CD14-positive monocyte (primary cell): ENCODE data around the gene ZNF512. TPM values are rescaled to one million over a fixed set of nuclear protein-coding genes. Genes with fewer than 3 reads are reported as not detected.

Experiments used
- DNase-seq, 3 donors: peaks; one replicate each; pipeline ENCODE4 v3.0.0-alpha.2; 2011 to 2022
- H2AFZ ChIP-seq: 2 replicates; pipeline ENCODE4 v1.6.0; 2012; ENCODE audit warnings: mild to moderate bottlenecking, low read depth, low read length, inconsistent platforms; ENCODE audit not compliant: insufficient read depth, poor library complexity, severe bottlenecking
- H3K27ac ChIP-seq, 2 donors: 1 replicate in 1 of 2; 2 replicates in 1 of 2; pipeline ENCODE4 v1.5.1; 2012 to 2013; ENCODE audit warnings: low read length in 2 of 2, control low read depth in 1 of 2, inconsistent platforms in 1 of 2, low read depth in 1 of 2, mild to moderate bottlenecking in 1 of 2
- H3K27me3 ChIP-seq, 2 donors: one replicate each; pipeline versions ENCODE4 v1.6.0 to v1.6.1; 2011 to 2013; ENCODE audit warnings: low read length in 2 of 2; ENCODE audit not compliant: control insufficient read depth in 2 of 2, insufficient read depth in 2 of 2
- H3K36me3 ChIP-seq, 2 donors: replicated peaks in 1 of 2; 1 replicate in 1 of 2; 2 replicates in 1 of 2; pipeline versions ENCODE4 v1.5.1 to v1.6.1; 2012 to 2013; ENCODE audit warnings: low read length in 2 of 2, control low read depth in 1 of 2, inconsistent platforms in 1 of 2, mild to moderate bottlenecking in 1 of 2; ENCODE audit not compliant: insufficient read depth in 2 of 2, control insufficient read depth in 1 of 2
- H3K4me1 ChIP-seq, 2 donors: 1 replicate in 1 of 2; 2 replicates in 1 of 2; pipeline versions ENCODE4 v1.5.1 to v1.6.1; 2012 to 2013; ENCODE audit warnings: low read length in 2 of 2, control low read depth in 1 of 2, inconsistent platforms in 1 of 2, mild to moderate bottlenecking in 1 of 2, moderate library complexity in 1 of 2; ENCODE audit not compliant: insufficient read depth in 2 of 2, control insufficient read depth in 1 of 2
- H3K4me2 ChIP-seq: replicated peaks from 2 replicates; pipeline ENCODE3; 2012; ENCODE audit warnings: low read length, moderate library complexity, mild to moderate bottlenecking; ENCODE audit not compliant: poor library complexity, severe bottlenecking; ENCODE audit errors: extremely low read depth
- H3K4me3 ChIP-seq, 3 experiments: fragments of 200-600 bp in 1 of 3; sonication (generic) in 1 of 3; replicated peaks in 1 of 3; 1 replicate in 2 of 3; 2 replicates in 1 of 3; pipeline ENCODE4 v1.5.1; 2011 to 2013; ENCODE audit warnings: low read length in 3 of 3, mild to moderate bottlenecking in 3 of 3, control low read depth in 2 of 3, low read depth in 2 of 3, inconsistent platforms in 1 of 3, moderate library complexity in 1 of 3
- H3K79me2 ChIP-seq: 2 replicates; pipeline ENCODE4 v1.6.0; 2012; ENCODE audit warnings: mild to moderate bottlenecking, control low read depth, inconsistent platforms, low read length, moderate library complexity; ENCODE audit not compliant: insufficient read depth
- H3K9ac ChIP-seq: 2 replicates; pipeline ENCODE4 v1.6.0; 2017; ENCODE audit warnings: low read length, mild to moderate bottlenecking; ENCODE audit not compliant: insufficient read depth, poor library complexity, severe bottlenecking
- H3K9me3 ChIP-seq, 2 donors: replicated peaks in 1 of 2; 1 replicate in 1 of 2; 2 replicates in 1 of 2; pipeline versions ENCODE4 v1.5.1 to v1.6.1; 2012 to 2013; ENCODE audit warnings: low read length in 2 of 2, control low read depth in 1 of 2; ENCODE audit not compliant: control insufficient read depth in 1 of 2, insufficient read depth in 1 of 2
- H4K20me1 ChIP-seq: 2 replicates; pipeline ENCODE4 v1.6.0; 2012; ENCODE audit warnings: mild to moderate bottlenecking, low read length, control low read depth, moderate library complexity; ENCODE audit not compliant: insufficient read depth
- H3K27ac Mint-ChIP-seq, 7 donors: one replicate each; pipeline ENCODE4 v1.8.0; 2020; ENCODE audit warnings: mild to moderate bottlenecking in 7 of 7, mixed read lengths in 7 of 7, moderate library complexity in 6 of 7, inconsistent platforms in 2 of 7
- H3K27me3 Mint-ChIP-seq, 3 donors: one replicate each; pipeline ENCODE4 v1.8.0; 2021 to 2022; ENCODE audit warnings: low read depth in 3 of 3, mild to moderate bottlenecking in 3 of 3, mixed read lengths in 3 of 3, moderate library complexity in 3 of 3, inconsistent platforms in 1 of 3
- H3K36me3 Mint-ChIP-seq, 2 donors: one replicate each; pipeline ENCODE4 v1.8.0; 2020; ENCODE audit warnings: mixed read lengths in 2 of 2, inconsistent platforms in 1 of 2, mild to moderate bottlenecking in 1 of 2
- H3K4me1 Mint-ChIP-seq: one replicate; pipeline ENCODE4 v1.8.0; 2020; ENCODE audit warnings: mild to moderate bottlenecking, mixed read lengths
- H3K4me3 Mint-ChIP-seq, 2 donors: one replicate each; pipeline ENCODE4 v1.8.0; 2020; ENCODE audit warnings: mild to moderate bottlenecking in 2 of 2, mixed read lengths in 2 of 2, moderate library complexity in 1 of 2
- H3K9me3 Mint-ChIP-seq, 7 donors: one replicate each; pipeline ENCODE4 v1.8.0; 2020 to 2022; ENCODE audit warnings: mixed read lengths in 7 of 7, mild to moderate bottlenecking in 6 of 7, moderate library complexity in 6 of 7, inconsistent platforms in 2 of 7
- WGBS: methylation state at CpG from one replicate; pipeline ENCODE4 v1.1.5; 2013; ENCODE audit warnings: missing lambda C conversion rate; ENCODE audit not compliant: insufficient coverage; 5-methylcytosine and 5-hydroxymethylcytosine counted together
- intact Hi-C, 2 donors: fragments of 100-400 bp; cut with micrococcal nuclease; formaldehyde crosslinking; loops; one replicate each; pipeline versions ENCODE4 v1.15.0 to v1.15.1; 2023
- polyA plus RNA-seq, 3 donors: library from polyadenylated mRNA; depleted of rRNA in 1 of 3; unstranded in 2 of 3; stranded (reverse) in 1 of 3; fragments of 300-500 nt in 2 of 3; fragments of >200 nt in 1 of 3; fragmentation: Illumina TruSeq in 2 of 3; gene quantifications; 1 replicate in 2 of 3; 2 replicates in 1 of 3; pipeline ENCODE4 v1.2.3, GENCODE V29; 2012 to 2021
- TF ChIP-seq, protein P1 (sequence below): fragments of 200-600 bp; IDR thresholded peaks from one replicate; pipeline ENCODE4 v1.8.0; 2022; ENCODE audit warnings: antibody characterized with exemption, mild to moderate bottlenecking

ZNF512 gene
- polyA plus RNA-seq, 3 donors: 6.7 to 13.1 (median 12.8) TPM

DNA sequence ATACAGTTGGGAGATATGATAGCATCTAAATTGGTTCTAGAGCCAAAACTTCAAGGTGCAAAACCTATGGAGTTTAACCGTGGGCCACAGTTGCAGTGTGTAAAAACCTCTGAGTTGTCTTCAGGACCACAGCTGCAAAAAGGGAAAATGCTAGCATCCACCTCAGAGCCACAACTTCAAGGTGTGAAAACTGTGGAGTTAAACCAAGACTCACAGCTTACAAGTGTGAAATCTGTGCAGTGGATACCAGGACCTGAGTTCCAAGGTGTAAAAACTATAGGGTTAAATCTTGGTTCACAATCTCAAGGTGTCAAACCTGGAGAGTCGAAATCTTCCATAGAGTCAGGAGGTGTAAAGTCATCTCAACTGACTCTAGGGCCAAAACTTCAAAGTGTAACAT lies 10.4 kb upstream of the ZNF512 start:
- Histone ChIP-seq H3K9ac (no peak overlapping the region), H3K4me1 (no peaks in the 10 kb centered on the region), H3K36me3 (no peaks in the 10 kb centered on the region), H2AFZ (no peak overlapping the region), H4K20me1 (no peaks in the 10 kb centered on the region), H3K4me3 (no peak overlapping the region), H3K27ac (no peak overlapping the region), H3K4me2 (no peak overlapping the region), H3K27me3 (peaks cover 8 to 10% of the 10 kb centered on the region in 2 donors), H3K9me3 (peaks cover 15 to 17% of the 10 kb centered on the region in 2 donors), H3K79me2 (no peaks in the 10 kb centered on the region)
- Mint-ChIP-seq H3K9me3 (peaks cover 0 to 40% (median 21%) of the 10 kb centered on the region in 7 donors), H3K36me3 (no peaks in the 10 kb centered on the region), H3K27ac (no peak overlapping the region), H3K4me3 (no peak overlapping the region), H3K4me1 (no peaks in the 10 kb centered on the region), H3K27me3 (peaks cover 0 to 7% (median 5%) of the 10 kb centered on the region in 3 donors)
- intact Hi-C loops: no loop called here
- WGBS: 93% methylated on average over 2 of the region's 2 CpGs
- no peak for DNase-seq
- TF ChIP-seq, protein P1, sequence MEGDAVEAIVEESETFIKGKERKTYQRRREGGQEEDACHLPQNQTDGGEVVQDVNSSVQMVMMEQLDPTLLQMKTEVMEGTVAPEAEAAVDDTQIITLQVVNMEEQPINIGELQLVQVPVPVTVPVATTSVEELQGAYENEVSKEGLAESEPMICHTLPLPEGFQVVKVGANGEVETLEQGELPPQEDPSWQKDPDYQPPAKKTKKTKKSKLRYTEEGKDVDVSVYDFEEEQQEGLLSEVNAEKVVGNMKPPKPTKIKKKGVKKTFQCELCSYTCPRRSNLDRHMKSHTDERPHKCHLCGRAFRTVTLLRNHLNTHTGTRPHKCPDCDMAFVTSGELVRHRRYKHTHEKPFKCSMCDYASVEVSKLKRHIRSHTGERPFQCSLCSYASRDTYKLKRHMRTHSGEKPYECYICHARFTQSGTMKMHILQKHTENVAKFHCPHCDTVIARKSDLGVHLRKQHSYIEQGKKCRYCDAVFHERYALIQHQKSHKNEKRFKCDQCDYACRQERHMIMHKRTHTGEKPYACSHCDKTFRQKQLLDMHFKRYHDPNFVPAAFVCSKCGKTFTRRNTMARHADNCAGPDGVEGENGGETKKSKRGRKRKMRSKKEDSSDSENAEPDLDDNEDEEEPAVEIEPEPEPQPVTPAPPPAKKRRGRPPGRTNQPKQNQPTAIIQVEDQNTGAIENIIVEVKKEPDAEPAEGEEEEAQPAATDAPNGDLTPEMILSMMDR: no peak

GRCh38 chr2:27572998-27573429 lies 9.8 kb upstream of the ZNF512 start:
- H2AFZ ChIP-seq: no peak overlapping the region
- Mint-ChIP-seq H3K4me3 (no peak overlapping the region), H3K27ac (no peak overlapping the region), H3K4me1 (no peaks in the 10 kb centered on the region), H3K27me3 (peaks cover 0 to 5% (median 5%) of the 10 kb centered on the region in 3 donors), H3K36me3 (no peaks in the 10 kb centered on the region), H3K9me3 (peaks cover 2 to 46% (median 25%) of the 10 kb centered on the region in 7 donors)
- DNase-seq: no peak
- H3K4me1 ChIP-seq: no peaks in the 10 kb centered on the region
- TF ChIP-seq, protein P1: no peak
- no peaks in the 10 kb centered on the region for H3K79me2 ChIP-seq
- H3K36me3 ChIP-seq: no peaks in the 10 kb centered on the region
- peaks cover 6% of the 10 kb centered on the region in 2 donors for H3K27me3 ChIP-seq
- H3K4me2 ChIP-seq: no peak overlapping the region
- intact Hi-C loops: no loop called here
- no peak overlapping the region for H3K27ac ChIP-seq
- H3K4me3 ChIP-seq: no peak overlapping the region
- no peak overlapping the region for H3K9ac ChIP-seq
- no peaks in the 10 kb centered on the region for H4K20me1 ChIP-seq
- peaks cover 21 to 23% of the 10 kb centered on the region in 2 donors for H3K9me3 ChIP-seq
- 83% methylated on average over 5 of the region's 6 CpGs for whole genome bisulfite sequencing
